HG02610 (cell line): Measurements from ENCODE around the gene SLC24A4.

Experiments used
- ATAC-seq: cut with Tn5 transposase; IDR thresholded peaks from one replicate; pipeline ENCODE4 v1.9.1; 2021; ENCODE audit warnings: mild to moderate bottlenecking, moderate library complexity; ENCODE audit not compliant: unreplicated experiment

The SLC24A4 gene

GRCh38 chr14:92316176-92316575 lies 6.8 kb upstream of the SLC24A4 start:
- ATAC-seq = no peak

GRCh38 chr14:92316937-92317336 lies 6.0 kb upstream of the SLC24A4 start:
- no peak for ATAC-seq

GRCh38 chr14:92317511-92317910 lies 5.5 kb upstream of the SLC24A4 start:
- ATAC-seq = no peak

GRCh38 chr14:92321701-92322100 lies 1.3 kb upstream of the SLC24A4 start:
- no peak for ATAC-seq

GRCh38 chr14:92322516-92322915 lies 449 bp upstream of the SLC24A4 start:
- ATAC-seq = no peak

GRCh38 chr14:92323916-92324818 lies 1.2 kb downstream of the SLC24A4 start:
- ATAC-seq = no peak

- ATAC-seq = no peak
These were observed 2.9 kb downstream of the SLC24A4 start for GRCh38 chr14:92325835-92326234.

GRCh38 chr14:92328664-92329255 lies 5.8 kb downstream of the SLC24A4 start:
- ATAC-seq = no peak

- ATAC-seq = no peak
These were observed 11.1 kb downstream of the SLC24A4 start for GRCh38 chr14:92334050-92334449.

- no peak for ATAC-seq
These were observed 13.4 kb downstream of the SLC24A4 start for GRCh38 chr14:92336363-92336762.

GRCh38 chr14:92339426-92339825 lies 16.5 kb downstream of the SLC24A4 start:
- ATAC-seq = no peak

- ATAC-seq = no peak
These were observed 17.1 kb downstream of the SLC24A4 start for GRCh38 chr14:92340071-92340470.

- ATAC-seq = no peak
These were observed 18.0 kb downstream of the SLC24A4 start for GRCh38 chr14:92340931-92341330.

GRCh38 chr14:92341791-92342190 lies 18.8 kb downstream of the SLC24A4 start:
- ATAC-seq = no peak

GRCh38 chr14:92348154-92348553 lies 25.2 kb downstream of the SLC24A4 start:
- ATAC-seq = no peak

- no peak for ATAC-seq
These were observed 28.8 kb downstream of the SLC24A4 start for GRCh38 chr14:92351750-92352149.

- no peak for ATAC-seq
These were observed 29.4 kb downstream of the SLC24A4 start for GRCh38 chr14:92352158-92352985.

GRCh38 chr14:92353447-92353846 lies 30.5 kb downstream of the SLC24A4 start:
- no peak for ATAC-seq

GRCh38 chr14:92356677-92357076 lies 33.7 kb downstream of the SLC24A4 start:
- no peak for ATAC-seq

GRCh38 chr14:92360651-92361370 lies 37.8 kb downstream of the SLC24A4 start:
- ATAC-seq = no peak

GRCh38 chr14:92362781-92363235 lies 39.8 kb downstream of the SLC24A4 start:
- ATAC-seq = no peak
